ENCODE measurements around the gene ALOX5.
"Not testable (repeated sequence)": the region's sequence is repeated elsewhere in the genome, so short reads cannot be mapped to it uniquely, and the experiment has no call there.

The ALOX5 gene

DNA sequence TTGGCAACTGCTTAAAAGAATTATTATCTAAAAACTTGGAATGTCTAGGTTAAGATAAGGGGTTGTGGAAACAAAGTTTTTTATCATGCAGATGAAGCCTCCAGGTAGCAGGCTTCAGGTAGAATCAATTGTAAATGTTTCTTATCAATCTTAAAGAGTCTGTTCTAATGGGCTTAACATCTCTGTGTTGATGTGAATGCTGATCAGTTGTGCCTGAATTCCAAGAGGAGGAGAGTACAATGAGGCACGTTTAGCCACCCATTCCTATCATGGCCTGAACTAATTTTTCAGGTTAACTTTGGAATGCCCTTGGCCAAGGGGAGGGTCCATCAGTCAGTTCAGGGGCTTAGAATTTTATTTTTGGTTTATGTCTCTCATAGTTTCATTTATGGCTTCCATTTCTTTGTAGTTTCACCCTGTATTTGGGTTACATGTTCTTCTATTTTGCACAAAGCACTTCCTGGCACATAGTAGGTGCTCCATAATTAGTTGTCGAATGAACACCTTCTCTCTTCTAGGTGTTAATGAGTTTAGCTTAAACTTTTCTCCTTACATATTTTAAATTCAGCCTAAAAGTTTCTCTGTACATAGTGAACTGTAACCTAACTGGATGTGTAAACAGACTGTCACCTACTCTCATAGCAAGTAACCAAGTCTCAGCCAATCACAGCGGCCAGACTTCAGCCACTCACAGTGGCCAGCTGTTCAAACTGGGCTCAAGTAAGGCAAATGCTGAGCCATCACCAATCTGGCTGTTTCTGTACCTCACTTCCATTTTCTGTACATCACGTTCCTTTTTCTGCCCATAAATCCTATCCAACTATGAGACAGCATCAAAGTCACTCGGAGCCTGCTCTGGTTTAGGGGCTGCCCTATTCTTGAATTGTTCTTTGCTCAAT, 34.7 kb downstream of the ALOX5 start:
- no peak for DNase-seq

DNA sequence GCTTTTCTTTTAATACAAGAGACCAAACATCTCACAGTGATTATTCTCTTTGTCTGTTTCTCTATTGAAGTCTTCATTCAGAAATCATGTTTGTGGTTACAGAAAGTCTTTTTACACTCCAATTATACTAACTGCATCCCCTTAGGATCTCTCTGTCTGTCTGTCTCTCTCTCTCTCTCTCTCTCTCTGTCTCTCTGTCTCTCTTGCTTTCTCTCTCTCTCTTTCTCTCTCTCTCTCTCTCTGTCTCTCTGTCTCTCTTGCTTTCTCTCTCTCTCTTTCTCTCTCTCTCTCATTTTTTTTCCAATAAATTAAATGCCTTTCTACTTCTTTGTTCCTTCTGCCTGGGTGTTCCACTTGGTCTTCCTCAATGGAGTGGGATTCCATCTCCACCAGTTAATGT, 35.3 kb downstream of the ALOX5 start:
- not testable (repeated sequence) for DNase-seq

DNA sequence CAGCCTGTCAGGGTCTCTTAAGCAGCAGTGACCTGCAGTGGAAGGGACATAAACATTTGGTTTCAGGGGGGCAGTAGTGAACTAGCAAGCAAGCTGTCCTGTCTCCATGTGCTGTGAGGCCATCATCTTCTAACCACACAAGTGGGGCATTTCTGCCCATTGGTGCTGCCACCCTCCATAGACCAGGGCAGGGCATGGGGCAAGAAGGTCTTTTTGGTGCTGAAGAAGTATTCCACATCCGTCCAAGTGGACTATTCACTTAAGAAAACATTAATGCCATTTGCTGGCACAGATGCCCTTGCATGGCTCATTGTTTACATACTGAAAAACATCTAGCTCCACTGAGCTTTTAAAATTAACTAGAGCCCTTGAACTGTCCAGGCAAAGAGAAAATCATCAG, 35.8 kb downstream of the ALOX5 start:
- no peak for DNase-seq

- DNase-seq = no peak
Measured at GRCh38 chr10:45410489-45410806, 36.4 kb downstream of the ALOX5 start.

DNA sequence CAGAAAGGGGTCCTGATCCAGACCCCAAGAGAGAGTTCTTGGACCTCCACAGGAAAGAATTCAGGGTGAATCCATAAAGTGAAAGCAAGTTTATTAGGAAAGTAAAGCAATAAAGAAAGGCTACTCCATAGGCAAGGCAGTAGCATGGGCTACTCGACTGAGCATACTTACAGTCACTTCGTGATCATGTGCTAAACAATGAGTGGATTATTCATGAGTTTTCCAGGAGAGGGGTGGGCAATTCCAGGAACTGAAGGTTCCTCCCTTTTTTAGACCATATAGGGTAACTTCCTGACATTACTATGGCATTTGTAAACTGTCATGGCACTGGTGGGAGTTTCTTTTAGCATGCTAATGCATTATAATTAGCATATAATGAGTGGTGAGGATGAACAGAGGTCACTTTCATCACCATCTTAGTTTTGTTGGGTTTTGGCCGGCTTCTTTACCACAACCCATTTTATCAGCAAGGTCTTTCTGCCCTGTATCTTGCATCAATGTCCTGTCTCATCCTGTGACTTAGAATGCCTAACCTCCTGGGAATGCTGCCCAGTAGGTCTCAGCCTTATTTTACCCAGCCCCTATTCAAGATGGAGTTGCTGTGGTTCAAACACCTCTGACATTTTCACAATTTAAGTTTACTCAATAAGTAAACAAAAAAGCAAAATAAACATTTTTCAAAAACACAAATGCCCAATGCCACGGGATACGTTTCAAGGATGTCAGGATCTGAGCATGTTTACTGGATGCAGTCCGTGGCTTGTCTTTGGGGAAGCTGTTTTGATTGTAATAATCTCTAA, 37.0 kb downstream of the ALOX5 start:
- DNase-seq = no peak

DNA sequence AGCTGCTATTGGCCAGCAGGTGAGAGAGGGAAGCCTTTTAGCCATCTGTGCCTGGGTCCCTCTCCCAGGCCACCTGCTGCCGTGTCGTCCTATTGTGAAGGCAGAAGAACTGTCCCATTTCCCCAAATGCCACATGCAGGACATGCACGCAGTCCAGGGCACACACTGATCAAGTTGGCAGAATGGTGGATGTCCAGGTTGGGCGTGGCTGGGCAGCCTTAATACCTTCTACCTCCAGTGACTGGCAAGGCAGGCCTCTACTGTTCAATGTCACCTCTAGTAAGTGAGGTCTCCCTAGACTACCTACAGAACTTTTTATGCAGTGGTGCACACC, 37.6 kb downstream of the ALOX5 start:
- no peak for DNase-seq

- not testable (repeated sequence) for DNase-seq
Measured at GRCh38 chr10:45415062-45415461, 41.0 kb downstream of the ALOX5 start.

DNA sequence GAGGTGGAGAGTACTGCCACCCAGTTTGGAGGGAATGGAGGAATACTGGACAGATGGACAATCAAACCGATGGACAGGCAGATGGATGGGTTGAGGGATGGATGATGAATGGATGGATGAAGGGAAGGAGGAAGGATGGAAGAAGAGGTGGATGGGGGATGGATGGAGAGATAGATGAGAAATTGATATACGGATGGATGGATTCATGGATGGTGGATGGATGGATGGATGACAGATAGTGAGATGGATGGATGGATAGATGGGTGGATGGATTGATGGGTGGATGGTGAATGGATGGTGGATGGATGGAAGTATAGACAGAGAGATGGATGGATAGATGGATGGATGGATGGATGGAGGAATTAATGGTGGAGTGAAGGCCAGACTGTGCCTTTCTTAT, 42.6 kb downstream of the ALOX5 start:
- DNase-seq = no peak

DNA sequence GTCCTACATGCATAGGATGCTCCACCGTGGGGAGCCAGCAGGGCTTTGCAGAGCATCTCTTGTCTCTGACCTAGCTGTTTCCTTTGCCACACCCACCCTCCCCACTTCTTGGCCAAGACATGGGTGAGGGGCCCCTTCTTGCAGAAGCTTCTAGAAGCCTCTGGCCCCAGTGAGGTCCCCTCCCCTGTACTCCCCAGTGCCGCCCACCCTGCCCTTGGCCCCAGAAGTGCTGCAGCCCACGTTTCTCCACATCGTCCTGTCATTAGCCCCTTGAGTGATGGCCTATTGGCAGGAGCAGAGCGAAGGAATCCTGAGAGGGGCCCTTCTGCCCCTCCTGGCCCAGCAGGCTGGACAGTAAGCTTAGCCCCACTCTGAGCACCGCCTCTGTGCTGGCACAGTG, 43.7 kb downstream of the ALOX5 start:
- no peak for DNase-seq

GRCh38 chr10:45418417-45418848, 44.4 kb downstream of the ALOX5 start:
- DNase-seq = no peak

GRCh38 chr10:45418849-45419675, 45.0 kb downstream of the ALOX5 start:
- DNase-seq = no peak

DNA sequence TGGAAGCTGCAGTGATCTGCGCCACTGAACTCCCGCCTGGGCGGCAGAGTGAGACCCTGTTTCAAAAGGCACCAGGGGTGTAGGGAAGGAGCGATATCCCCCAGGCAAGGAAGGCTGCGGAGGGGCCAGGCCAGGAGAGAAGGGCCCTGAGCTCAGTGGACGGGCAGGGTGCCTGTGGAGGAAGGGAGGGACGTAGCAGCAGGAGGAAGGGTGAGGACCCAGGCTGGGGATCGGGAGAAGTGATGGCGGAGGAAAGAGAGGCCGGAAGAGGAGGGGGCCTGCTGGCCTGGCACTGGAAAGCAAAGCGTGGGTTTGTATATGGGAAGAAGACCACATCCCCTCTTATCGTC, 45.6 kb downstream of the ALOX5 start:
- DNase-seq = no peak

- DNase-seq = no peak
Measured at GRCh38 chr10:45420453-45421192, 46.6 kb downstream of the ALOX5 start.

DNA sequence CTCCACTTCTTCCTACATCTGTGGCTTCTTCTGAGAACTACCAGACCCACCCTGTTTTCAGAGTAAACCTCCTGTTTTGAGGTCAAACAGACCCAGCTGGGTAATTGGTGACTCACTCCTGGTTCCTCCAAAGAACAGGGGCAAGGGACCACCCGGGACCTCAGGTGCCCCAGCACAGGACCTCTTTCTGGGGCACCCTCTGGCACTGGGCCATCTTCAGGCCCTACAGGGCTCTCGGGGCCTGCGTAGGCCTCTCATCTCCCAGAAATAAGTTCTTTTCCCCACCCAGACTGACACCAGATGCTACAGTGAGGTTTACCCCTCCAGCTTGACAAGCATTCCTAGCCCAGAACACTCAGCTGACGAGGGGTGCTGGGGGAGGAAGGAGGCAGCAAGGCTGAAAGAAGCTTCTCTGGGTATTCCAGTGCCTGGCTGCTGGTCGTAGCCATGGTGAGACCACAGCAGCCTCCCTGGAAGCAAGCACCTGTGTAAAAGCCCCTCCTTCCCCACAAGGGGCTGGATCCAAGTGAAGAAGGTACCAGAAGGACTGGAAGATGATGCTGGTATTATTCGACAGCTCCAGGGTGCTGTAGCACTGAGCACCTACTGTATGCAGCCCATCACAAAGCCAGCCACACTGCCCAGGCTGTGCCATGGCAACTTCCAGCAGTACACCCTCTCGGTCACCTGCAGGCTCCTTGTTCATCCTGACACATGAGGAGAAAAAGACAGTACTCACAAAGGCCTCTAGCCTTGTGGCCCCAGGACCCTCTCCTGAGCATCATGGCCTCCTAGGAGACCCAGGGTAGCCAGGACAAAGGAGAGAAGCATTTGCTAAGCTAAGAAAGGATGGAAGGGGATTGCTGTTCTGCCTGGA, 47.4 kb downstream of the ALOX5 start:
- DNase-seq = no peak

DNA sequence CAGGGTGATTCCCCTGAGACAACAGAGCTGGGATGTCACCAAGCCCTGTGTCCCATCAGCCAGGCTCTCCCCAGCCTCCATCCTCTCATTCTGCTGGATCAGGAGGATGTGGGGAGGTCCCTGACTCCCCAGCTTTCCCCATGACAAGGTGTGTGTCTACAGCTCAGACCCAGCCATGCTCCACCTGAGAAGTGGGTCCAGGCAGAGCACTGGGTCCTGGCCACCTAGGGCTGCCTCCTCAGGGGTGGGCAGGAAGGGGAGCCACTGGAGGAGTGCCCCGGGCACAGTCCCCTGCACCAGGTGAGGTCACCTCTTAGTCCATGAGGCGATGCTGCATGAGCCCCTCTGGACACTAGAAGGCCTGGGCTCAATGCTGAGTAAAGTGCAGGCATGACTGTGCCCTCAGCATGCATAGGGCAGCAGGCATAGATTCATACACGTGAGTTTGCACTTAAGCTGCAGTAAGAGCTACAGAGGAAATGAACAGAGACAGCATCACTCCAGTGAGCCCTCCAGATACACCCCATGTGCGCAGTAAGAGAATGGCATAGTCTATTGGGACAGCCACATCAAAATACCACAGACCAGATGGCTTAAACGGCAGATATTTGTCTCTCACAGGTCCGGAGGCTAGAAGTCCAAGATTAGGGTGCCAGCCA, 48.3 kb downstream of the ALOX5 start:
- no peak for DNase-seq

DNA sequence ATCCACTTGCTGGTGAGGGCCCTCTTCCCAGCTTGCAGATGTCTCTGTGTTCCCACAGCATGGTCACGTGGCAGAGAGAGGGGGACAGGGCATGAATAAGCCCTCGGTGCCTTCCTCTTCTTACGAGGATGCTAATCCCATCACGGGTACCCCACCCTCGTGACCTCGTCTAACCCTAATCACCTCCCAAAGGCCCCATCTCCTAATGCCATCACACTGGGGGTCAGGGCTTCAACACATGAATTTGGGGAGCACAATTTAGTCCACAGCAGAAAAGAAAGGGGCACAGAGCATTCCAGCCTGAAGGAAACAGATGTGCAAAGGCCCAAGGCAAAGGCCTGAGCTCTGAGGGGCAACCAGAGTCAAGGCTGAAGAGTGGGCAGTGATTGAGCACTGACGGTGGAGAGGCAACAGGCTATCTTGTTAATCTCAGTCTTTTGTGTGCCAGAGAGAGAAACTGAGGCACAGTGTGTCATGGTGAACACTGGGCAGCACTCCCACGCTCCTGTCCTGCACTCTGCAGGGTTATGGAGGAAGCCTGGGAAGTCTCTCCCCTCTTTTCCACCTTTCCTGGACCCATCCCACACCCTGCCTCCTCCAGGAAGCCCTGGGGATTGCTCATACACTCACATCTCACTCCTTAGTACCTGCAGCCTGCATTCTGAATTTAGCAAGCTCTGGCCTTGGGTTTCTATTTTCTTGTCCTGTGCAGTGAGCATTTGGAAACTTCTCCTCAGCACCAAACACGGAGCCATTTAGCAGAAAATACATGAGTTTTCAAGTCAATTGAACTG, 49.0 kb downstream of the ALOX5 start:
- DNase-seq = no peak

- DNase-seq = no peak
Measured at GRCh38 chr10:45423976-45424499, 50.0 kb downstream of the ALOX5 start.

DNA sequence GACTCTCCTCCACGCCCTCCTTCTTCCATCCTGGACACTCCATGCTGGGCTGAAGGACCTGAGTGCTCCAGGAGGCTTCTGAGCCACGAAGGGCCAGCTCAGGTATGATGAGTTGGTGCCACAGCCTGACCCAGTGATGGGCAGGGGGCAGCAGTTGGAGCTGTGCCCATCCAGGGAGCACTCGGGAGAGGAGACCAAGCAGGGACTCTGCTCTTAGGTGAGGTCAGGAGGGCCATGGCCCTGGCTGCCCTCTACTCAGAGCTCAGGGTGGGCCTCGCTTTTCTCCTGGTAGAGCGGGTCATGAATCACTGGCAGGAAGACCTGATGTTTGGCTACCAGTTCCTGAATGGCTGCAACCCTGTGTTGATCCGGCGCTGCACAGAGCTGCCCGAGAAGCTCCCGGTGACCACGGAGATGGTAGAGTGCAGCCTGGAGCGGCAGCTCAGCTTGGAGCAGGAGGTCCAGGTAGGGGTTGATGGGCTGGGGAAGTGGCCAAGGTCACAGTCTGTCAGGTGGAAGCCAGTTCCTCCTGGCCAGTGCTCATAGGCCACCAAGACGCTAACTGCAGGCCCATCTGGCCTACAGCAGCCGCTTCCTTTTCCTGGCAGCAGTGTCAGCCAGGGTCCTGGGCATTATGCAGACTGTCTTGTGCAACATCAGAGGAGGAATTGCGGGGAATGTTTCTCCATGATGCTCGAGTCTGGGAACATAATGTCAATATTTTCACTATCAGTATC, 50.8 kb downstream of the ALOX5 start:
- no peak for DNase-seq

Data from NCI-H226 (cell line).